ENCODE data around the gene TOX3. TPM values are rescaled to one million over a fixed set of nuclear protein-coding genes. Genes with fewer than 3 reads are reported as not detected.

The TOX3 gene
- total and polyA plus RNA-seq, 2 of the 13 experiments (the other 11 are each of a cell fraction or from before 2014, with no cell fraction given) = 14.5 to 98.6 TPM

DNA sequence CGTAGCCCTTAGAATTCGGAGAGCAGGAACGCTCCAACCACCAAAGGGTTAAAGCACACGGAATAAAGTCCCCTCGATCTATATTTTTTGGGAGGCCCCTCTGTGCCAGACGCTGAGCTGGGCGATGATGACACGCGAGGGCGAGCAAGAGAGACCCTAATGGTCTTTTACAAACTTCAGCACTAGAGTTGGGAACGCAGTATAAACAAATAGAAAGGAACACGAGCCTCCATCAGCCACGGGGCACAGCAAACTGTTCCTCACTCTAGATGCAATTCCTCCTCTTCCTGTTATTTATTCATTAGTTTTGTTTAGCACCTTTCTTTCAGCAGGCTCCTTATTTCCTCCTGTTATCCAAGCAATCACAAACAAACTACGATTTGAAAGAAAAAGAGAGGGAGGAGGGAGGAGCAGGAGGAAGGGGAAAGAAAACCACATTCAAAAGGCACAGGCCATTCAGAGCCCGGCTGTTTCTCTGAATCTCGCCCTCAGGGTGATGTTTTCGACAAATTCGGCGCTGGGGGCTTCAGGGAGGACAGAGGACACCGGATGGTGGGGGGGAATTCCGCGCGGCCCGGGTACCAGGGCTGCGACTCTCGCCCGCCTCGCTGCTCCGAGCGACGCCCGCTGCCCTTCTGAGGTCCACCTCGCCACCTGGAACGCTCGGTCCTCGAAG, 1.6 kb downstream of the TOX3 start (continued):
- TF ChIP-seq, protein P1, sequence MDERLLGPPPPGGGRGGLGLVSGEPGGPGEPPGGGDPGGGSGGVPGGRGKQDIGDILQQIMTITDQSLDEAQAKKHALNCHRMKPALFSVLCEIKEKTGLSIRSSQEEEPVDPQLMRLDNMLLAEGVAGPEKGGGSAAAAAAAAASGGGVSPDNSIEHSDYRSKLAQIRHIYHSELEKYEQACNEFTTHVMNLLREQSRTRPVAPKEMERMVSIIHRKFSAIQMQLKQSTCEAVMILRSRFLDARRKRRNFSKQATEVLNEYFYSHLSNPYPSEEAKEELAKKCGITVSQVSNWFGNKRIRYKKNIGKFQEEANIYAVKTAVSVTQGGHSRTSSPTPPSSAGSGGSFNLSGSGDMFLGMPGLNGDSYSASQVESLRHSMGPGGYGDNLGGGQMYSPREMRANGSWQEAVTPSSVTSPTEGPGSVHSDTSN (CRISPR knock-in tag; IDR thresholded peaks at IDR 0.05) = no peak
- no peak for TF ChIP-seq FOSL2 (CRISPR knock-in tag; IDR thresholded peaks at IDR 0.05)
- TF ChIP-seq, protein P2, sequence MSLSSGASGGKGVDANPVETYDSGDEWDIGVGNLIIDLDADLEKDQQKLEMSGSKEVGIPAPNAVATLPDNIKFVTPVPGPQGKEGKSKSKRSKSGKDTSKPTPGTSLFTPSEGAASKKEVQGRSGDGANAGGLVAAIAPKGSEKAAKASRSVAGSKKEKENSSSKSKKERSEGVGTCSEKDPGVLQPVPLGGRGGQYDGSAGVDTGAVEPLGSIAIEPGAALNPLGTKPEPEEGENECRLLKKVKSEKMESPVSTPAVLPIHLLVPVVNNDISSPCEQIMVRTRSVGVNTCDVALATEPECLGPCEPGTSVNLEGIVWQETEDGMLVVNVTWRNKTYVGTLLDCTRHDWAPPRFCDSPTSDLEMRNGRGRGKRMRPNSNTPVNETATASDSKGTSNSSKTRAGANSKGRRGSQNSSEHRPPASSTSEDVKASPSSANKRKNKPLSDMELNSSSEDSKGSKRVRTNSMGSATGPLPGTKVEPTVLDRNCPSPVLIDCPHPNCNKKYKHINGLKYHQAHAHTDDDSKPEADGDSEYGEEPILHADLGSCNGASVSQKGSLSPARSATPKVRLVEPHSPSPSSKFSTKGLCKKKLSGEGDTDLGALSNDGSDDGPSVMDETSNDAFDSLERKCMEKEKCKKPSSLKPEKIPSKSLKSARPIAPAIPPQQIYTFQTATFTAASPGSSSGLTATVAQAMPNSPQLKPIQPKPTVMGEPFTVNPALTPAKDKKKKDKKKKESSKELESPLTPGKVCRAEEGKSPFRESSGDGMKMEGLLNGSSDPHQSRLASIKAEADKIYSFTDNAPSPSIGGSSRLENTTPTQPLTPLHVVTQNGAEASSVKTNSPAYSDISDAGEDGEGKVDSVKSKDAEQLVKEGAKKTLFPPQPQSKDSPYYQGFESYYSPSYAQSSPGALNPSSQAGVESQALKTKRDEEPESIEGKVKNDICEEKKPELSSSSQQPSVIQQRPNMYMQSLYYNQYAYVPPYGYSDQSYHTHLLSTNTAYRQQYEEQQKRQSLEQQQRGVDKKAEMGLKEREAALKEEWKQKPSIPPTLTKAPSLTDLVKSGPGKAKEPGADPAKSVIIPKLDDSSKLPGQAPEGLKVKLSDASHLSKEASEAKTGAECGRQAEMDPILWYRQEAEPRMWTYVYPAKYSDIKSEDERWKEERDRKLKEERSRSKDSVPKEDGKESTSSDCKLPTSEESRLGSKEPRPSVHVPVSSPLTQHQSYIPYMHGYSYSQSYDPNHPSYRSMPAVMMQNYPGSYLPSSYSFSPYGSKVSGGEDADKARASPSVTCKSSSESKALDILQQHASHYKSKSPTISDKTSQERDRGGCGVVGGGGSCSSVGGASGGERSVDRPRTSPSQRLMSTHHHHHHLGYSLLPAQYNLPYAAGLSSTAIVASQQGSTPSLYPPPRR (CRISPR knock-in tag; IDR thresholded peaks at IDR 0.05; ENCODE audit: borderline replicate concordance) = no peak
- 0 out of 2 replicates have a peak, but pooled peaks have one; percentile 28 for TF ChIP-seq BORCS8-MEF2B (CRISPR knock-in tag; IDR thresholded peaks at IDR 0.05)
- TF ChIP-seq ZNF234 (CRISPR knock-in tag; conservative IDR thresholded peaks at IDR 0.05) = peak; percentile 80; the same call in 1 of the 2 replicates
- TF ChIP-seq KMT2A (CRISPR knock-in tag; IDR thresholded peaks at IDR 0.05) = peak; percentile 72; the same call in 1 of the 2 replicates
- TF ChIP-seq, protein P3, sequence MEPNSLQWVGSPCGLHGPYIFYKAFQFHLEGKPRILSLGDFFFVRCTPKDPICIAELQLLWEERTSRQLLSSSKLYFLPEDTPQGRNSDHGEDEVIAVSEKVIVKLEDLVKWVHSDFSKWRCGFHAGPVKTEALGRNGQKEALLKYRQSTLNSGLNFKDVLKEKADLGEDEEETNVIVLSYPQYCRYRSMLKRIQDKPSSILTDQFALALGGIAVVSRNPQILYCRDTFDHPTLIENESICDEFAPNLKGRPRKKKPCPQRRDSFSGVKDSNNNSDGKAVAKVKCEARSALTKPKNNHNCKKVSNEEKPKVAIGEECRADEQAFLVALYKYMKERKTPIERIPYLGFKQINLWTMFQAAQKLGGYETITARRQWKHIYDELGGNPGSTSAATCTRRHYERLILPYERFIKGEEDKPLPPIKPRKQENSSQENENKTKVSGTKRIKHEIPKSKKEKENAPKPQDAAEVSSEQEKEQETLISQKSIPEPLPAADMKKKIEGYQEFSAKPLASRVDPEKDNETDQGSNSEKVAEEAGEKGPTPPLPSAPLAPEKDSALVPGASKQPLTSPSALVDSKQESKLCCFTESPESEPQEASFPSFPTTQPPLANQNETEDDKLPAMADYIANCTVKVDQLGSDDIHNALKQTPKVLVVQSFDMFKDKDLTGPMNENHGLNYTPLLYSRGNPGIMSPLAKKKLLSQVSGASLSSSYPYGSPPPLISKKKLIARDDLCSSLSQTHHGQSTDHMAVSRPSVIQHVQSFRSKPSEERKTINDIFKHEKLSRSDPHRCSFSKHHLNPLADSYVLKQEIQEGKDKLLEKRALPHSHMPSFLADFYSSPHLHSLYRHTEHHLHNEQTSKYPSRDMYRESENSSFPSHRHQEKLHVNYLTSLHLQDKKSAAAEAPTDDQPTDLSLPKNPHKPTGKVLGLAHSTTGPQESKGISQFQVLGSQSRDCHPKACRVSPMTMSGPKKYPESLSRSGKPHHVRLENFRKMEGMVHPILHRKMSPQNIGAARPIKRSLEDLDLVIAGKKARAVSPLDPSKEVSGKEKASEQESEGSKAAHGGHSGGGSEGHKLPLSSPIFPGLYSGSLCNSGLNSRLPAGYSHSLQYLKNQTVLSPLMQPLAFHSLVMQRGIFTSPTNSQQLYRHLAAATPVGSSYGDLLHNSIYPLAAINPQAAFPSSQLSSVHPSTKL (CRISPR knock-in tag; IDR thresholded peaks at IDR 0.05) = no peak
- no peak for TF ChIP-seq PHB2 (IDR thresholded peaks at IDR 0.05; ENCODE audit: partially characterized antibody)
- no peak for TF ChIP-seq ZNF496 (CRISPR knock-in tag; IDR thresholded peaks at IDR 0.05; ENCODE audit: insufficient replicate concordance)
- TF ChIP-seq ZNF768 (CRISPR knock-in tag; IDR thresholded peaks at IDR 0.05) = 0 out of 2 replicates have a peak, but pooled peaks have one; percentile 65
- TF ChIP-seq, protein P4, sequence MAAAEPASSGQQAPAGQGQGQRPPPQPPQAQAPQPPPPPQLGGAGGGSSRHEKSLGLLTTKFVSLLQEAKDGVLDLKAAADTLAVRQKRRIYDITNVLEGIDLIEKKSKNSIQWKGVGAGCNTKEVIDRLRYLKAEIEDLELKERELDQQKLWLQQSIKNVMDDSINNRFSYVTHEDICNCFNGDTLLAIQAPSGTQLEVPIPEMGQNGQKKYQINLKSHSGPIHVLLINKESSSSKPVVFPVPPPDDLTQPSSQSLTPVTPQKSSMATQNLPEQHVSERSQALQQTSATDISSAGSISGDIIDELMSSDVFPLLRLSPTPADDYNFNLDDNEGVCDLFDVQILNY (CRISPR knock-in tag; conservative IDR thresholded peaks at IDR 0.05) = no peak
- peak; percentile 85 for TF ChIP-seq AGO2 (optimal IDR thresholded peaks at IDR 0.05; ENCODE audit: low read depth, low read length)
- TF ChIP-seq, protein P5, sequence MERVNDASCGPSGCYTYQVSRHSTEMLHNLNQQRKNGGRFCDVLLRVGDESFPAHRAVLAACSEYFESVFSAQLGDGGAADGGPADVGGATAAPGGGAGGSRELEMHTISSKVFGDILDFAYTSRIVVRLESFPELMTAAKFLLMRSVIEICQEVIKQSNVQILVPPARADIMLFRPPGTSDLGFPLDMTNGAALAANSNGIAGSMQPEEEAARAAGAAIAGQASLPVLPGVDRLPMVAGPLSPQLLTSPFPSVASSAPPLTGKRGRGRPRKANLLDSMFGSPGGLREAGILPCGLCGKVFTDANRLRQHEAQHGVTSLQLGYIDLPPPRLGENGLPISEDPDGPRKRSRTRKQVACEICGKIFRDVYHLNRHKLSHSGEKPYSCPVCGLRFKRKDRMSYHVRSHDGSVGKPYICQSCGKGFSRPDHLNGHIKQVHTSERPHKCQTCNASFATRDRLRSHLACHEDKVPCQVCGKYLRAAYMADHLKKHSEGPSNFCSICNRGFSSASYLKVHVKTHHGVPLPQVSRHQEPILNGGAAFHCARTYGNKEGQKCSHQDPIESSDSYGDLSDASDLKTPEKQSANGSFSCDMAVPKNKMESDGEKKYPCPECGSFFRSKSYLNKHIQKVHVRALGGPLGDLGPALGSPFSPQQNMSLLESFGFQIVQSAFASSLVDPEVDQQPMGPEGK (CRISPR knock-in tag; IDR thresholded peaks at IDR 0.05) = no peak
- TF ChIP-seq ZNF839 (CRISPR knock-in tag; IDR thresholded peaks at IDR 0.05; ENCODE audit: borderline replicate concordance) = peak; percentile 63; the same call in 1 of the 2 replicates
- TF ChIP-seq MIXL1 (CRISPR knock-in tag; IDR thresholded peaks at IDR 0.05) = no peak
- no peak for TF ChIP-seq ADNP (CRISPR knock-in tag; IDR thresholded peaks at IDR 0.05)
